ENCODE data around the gene MUC22.
"Not testable (repeated sequence)": the region's sequence is repeated elsewhere in the genome, so short reads cannot be mapped to it uniquely, and the experiment has no call there.

The MUC22 gene

DNA sequence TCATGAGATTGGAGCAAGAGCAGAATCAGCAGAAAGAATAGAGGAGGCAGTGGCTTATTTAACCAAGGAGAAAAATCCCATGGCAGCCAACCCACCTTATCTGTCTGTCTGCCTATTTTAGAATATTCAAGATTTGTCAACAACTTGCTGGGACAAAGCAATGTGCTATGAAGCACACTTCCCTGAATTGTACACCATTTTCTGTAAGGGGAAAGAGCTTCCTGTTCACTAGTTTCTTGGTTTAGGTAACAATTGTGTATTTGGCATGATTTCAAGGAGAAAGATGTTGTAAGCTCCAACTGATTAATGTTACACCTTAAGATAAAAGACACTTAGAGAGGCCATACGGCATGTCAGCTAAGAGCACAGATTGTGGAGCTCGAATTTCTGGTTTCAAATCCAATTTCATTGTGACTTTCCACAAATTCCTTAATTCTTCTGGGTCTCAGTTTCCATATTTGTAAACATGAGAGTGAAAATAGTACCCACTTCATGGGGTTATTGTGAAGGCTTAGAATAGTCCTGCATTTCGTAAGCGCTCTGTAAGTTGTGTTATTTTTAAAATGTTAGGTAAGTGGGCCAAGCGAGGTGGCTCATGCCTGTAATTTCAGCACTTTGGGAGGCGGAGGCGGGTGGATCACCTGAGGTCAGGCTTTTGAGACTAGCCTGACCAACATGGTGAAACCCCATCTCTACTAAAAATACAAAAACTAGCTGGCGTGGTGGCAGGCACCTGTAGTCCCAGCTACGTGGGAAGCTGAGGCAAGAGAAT is 4.8 kb upstream of the MUC22 start:
- Mint-ChIP-seq H3K27ac (no peak overlapping the region), H3K9me3 (no peaks in the 10 kb centered on the region), H3K36me3 (ENCODE audit: low read depth) (no peaks in the 10 kb centered on the region), H3K4me3 (no peak overlapping the region), H3K4me1 (ENCODE audit: low read depth) (peaks cover 12% of the 10 kb centered on the region), H3K27me3 (peaks cover 22% of the 10 kb centered on the region)
- intact Hi-C loops (cut with micrococcal nuclease): no loop called here

DNA sequence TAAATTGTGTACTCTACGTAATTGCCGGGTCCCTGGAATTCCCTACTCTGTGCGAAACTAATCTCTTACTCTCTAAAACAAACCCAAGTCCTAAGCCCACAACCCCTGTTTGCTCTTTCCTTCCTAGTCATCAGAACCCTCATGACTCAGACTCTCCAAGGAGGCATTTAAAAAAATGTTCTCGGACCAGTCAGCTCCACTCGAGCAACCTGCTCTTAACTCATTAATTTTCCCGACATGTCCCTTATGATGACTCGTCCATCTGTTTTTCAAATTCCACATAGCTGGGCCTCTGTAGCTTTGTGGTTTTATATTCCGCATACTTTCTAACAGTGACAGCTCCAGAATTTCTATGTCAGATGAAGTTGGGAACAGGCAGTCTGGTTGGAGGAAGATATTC is 2.6 kb upstream of the MUC22 start:
- H3K4me1 Mint-ChIP-seq (ENCODE audit: low read depth): peaks cover 15% of the 10 kb centered on the region
- H3K36me3 Mint-ChIP-seq (ENCODE audit: low read depth): no peaks in the 10 kb centered on the region
- intact Hi-C loops (cut with micrococcal nuclease): no loop called here
- H3K27ac Mint-ChIP-seq: no peak overlapping the region
- no peak overlapping the region for H3K4me3 Mint-ChIP-seq
- H3K27me3 Mint-ChIP-seq: peaks cover 27% of the 10 kb centered on the region
- no peaks in the 10 kb centered on the region for H3K9me3 Mint-ChIP-seq

DNA sequence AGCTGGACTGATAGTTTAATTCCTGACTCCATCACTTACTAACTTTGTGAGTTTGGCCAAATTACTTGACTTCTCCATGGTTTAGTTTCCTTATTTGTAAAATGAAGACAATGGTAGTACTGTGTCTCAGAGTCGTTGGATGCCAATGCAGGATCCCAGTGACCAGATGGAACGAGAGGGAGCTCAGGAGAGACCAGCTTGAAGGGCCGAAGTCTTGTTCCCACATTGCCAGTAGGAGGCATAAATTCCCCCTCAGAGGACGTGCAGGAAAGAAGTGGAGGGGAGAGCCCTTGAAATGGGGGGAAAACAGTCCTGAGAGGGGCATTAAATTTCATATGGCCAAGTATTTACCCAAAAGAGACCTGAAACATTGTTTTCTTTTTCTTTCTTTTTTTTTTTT is 2.1 kb upstream of the MUC22 start:
- intact Hi-C loops (cut with micrococcal nuclease): no loop called here
- peaks cover 31% of the 10 kb centered on the region for H3K27me3 Mint-ChIP-seq
- H3K4me3 Mint-ChIP-seq: no peak overlapping the region
- peaks cover 15% of the 10 kb centered on the region for H3K4me1 Mint-ChIP-seq (ENCODE audit: low read depth)
- no peaks in the 10 kb centered on the region for H3K36me3 Mint-ChIP-seq (ENCODE audit: low read depth)
- no peak overlapping the region for H3K27ac Mint-ChIP-seq
- no peaks in the 10 kb centered on the region for H3K9me3 Mint-ChIP-seq

DNA sequence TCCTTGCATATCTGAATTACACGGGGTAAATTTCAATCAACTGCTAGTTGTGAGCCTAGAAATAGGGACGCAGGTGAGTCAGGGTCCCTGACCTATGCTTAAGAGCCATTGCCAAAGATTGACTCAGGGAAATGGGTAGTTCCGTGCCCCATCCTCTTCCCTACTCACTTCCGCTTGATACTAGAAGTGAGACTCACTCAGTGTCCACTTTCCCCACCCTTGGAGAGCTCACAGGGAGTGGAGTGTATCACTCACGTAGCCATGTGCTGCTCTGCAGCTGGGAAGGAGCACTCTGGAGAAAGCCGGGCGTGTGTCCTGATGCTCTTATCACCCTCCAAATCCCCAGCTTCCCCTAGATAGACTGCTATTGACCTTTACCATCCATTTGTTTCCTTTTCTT is 543 bp upstream of the MUC22 start:
- peaks cover 13% of the 10 kb centered on the region for H3K4me1 Mint-ChIP-seq (ENCODE audit: low read depth)

DNA sequence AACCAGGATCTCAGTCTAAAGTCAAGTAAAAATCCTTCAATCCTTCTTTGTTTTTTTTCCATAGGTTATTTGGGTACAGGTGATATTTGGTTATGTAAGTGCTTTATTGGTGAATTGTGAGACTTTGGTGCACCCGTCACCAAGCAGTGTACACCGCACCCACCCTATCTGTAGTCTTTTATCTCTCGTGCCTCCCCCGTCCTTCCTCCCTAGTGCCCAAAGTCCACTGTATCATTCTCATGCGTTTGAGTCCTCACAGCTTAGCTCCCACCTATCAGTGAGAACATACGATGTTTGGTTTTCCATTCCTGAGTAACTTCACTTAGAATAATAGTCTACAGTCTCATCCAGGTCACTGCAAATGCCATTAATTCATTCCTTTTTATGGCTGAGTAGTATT is 879 bp downstream of the MUC22 start:
- Mint-ChIP-seq H3K9me3 (no peaks in the 10 kb centered on the region), H3K27me3 (peaks cover 44% of the 10 kb centered on the region), H3K27ac (no peak overlapping the region), H3K36me3 (ENCODE audit: low read depth) (no peaks in the 10 kb centered on the region), H3K4me1 (ENCODE audit: low read depth) (peaks cover 8% of the 10 kb centered on the region), H3K4me3 (no peak overlapping the region)
- intact Hi-C loops (cut with micrococcal nuclease): no loop called here

More for the DNA sequence above, 543 bp upstream of the MUC22 start:
- Mint-ChIP-seq H3K36me3 (ENCODE audit: low read depth) (no peaks in the 10 kb centered on the region), H3K9me3 (no peaks in the 10 kb centered on the region), H3K4me3 (no peak overlapping the region), H3K27me3 (peaks cover 44% of the 10 kb centered on the region), H3K27ac (no peak overlapping the region)
- intact Hi-C loops (cut with micrococcal nuclease): no loop called here

DNA sequence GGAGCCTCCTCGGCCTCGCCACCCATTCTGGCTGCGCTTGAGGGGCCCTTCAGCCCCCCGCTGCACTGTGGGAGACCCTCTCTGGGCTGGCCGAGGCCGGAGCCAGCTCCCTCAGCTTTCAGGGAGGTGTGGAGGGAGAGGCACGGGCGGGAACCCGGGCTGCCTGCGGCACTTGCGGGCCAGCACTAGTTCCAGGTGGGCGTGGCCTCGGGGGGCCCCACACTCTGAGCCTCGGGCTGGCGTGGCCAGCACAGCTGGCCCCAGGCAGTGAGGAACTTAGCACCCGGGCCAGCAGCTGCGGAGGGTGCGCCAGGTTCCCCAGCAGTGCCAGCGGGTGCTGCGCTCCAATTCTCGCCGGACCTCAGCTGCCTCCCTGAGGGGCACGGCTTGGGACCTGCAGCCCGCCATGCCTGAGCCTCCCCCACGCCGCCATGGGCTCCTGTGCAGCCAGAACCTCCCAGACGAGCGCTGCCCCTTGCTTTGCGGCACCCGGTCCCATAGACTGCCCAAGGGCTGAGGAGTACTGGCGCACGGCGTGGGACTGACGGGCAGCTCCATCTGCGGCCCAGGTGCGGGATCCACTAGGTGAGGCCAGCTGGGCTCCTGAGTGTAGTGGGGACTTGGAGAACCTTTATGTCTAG is 6.5 kb downstream of the MUC22 start:
- H3K27ac Mint-ChIP-seq: no peak overlapping the region

DNA sequence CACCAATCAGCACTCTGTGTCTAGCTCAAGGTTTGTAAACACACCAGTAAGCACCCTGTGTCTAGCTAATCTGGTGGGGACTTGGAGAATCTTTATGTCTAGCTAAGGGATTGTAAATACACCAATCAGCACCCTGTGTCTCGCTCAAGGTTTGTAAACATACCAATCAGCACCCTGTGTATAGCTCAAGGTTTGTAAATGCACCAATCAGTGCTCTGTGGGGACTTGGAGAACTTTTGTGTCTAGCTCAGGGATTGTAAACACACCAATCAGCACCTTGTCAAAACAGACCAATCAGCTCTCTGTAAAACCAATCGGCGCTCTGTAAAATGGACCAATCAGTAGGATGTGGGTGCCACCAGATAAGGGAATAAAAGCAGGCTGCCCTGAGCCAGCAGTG is 7.2 kb downstream of the MUC22 start:
- H3K4me1 Mint-ChIP-seq (ENCODE audit: low read depth); H3K27ac Mint-ChIP-seq; intact Hi-C loops (cut with micrococcal nuclease); H3K4me3 Mint-ChIP-seq; H3K36me3 Mint-ChIP-seq (ENCODE audit: low read depth); H3K9me3 Mint-ChIP-seq: not testable (repeated sequence)
- H3K27me3 Mint-ChIP-seq: peaks cover 44% of the 10 kb centered on the region

More for the DNA sequence above, 6.5 kb downstream of the MUC22 start:
- no peak overlapping the region for H3K4me3 Mint-ChIP-seq
- H3K36me3 Mint-ChIP-seq (ENCODE audit: low read depth): no peaks in the 10 kb centered on the region
- no peaks in the 10 kb centered on the region for H3K9me3 Mint-ChIP-seq
- H3K4me1 Mint-ChIP-seq (ENCODE audit: low read depth): peaks cover 8% of the 10 kb centered on the region
- intact Hi-C loops (cut with micrococcal nuclease): no loop called here
- peaks cover 48% of the 10 kb centered on the region for H3K27me3 Mint-ChIP-seq

DNA sequence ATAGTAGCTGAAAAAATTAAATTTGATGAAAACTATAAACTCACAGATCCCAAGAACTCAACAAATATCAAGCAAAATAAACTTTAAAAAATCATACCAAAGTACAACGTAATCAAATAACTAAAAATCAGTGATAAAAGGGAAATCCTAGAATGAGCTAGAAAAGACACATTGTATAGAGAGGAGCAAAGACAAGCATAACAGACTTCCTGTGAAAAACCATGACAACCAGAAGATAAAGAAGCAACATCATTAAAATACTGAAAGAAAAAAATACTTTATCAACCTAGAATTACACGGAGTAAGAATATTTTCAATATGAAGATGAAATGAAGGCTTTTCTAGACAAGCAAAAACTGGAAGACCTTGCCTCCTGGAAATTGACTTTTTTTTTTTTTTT is 9.8 kb downstream of the MUC22 start:
- Mint-ChIP-seq H3K9me3 (no peaks in the 10 kb centered on the region), H3K27me3 (peaks cover 36% of the 10 kb centered on the region), H3K27ac (no peak overlapping the region), H3K4me3 (no peak overlapping the region), H3K4me1 (ENCODE audit: low read depth) (peaks cover 8% of the 10 kb centered on the region), H3K36me3 (ENCODE audit: low read depth) (no peaks in the 10 kb centered on the region)
- intact Hi-C loops (cut with micrococcal nuclease): no loop called here

DNA sequence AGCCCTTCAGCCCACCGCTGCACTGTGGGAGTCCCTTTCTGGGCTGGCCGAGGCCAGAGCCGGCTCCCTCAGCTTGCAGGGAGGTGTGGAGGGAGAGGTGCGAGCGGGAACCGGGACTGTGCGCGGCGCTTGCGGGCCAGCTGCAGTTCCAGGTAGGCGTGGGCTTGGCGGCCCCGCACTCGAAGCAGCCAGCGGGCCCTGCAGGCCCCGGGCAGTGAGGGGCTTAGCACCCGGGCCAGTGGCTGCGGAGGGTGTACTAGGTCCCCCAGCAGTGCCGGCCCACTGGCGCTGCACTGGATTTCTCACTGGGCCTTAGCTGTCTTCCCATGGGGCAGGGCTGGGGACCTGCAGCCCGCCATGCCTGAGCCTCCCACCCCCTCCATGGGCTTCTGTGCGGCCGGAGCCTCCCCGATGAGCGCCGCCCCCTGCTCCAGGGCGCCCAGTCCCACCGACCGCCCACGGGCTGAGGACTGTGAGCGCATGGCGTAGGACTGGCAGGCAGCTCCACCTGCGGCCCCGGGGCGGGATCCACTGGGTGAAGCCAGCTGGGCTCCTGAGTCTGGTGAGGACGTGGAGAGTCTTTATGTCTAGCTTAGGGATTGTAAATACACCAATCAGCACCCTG is 10.5 kb downstream of the MUC22 start:
- intact Hi-C loops (cut with micrococcal nuclease); H3K27ac Mint-ChIP-seq; H3K9me3 Mint-ChIP-seq; H3K36me3 Mint-ChIP-seq (ENCODE audit: low read depth); H3K4me1 Mint-ChIP-seq (ENCODE audit: low read depth); H3K4me3 Mint-ChIP-seq: not testable (repeated sequence)
- peaks cover 38% of the 10 kb centered on the region for H3K27me3 Mint-ChIP-seq

DNA sequence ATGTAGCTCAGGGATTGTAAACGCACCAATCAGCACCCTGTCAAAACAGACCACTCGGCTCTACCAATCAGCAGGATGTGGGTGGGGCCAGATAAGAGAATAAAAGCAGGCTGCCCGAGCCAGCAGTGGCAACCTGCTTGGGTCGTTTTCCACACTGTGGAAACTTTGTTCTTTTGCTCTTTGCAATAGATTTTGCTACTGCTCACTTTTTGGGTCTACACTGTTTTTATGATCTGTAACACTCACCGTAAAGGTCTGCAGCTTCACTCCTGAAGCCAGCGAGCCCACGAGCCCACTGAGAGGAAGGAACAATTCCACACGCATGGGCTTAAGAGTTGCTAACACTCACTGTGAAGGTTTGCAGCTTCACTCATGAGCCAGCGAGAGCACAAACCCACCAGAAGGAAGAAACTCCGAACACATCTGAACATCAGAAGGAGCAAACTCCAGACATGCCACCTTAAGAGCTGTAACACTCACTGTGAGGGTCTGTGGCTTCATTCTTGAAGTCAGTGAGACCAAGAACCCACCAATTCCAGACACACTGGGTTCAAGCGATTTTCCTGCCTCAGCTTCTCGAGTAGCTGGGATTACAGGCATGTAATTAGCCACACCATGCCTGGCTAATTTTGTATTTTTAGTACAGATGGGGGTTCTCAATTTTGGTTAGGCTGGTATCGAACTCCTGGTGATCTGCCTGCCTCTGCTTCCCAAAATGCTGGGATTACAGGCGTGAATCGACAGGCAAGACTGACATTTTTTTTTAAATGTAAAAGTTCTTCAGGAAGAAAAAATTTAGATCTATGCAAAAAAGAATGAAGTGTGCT is 11.6 kb downstream of the MUC22 start:
- H3K4me1 Mint-ChIP-seq (ENCODE audit: low read depth); H3K4me3 Mint-ChIP-seq; intact Hi-C loops (cut with micrococcal nuclease); H3K9me3 Mint-ChIP-seq; H3K27ac Mint-ChIP-seq; H3K36me3 Mint-ChIP-seq (ENCODE audit: low read depth): not testable (repeated sequence)
- H3K27me3 Mint-ChIP-seq: peaks cover 36% of the 10 kb centered on the region

DNA sequence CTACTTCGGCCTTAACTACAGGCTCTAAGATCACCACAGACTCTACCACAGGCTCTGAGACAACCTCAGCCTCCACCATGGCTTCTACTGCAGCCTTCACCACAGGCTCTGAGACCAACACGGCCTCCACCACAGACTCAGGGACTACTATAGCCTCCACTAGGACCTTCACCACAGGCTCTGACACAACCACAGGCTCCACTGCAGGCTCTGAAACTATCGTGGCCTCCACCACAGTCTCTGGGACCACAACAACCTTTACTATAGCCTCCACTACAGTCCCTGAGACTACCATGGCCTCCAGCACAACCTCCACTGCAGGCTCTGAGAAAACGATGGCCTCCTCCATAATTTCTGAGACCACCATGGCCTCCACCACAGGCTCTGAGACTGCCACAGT is 15.3 kb downstream of the MUC22 start:
- H3K9me3 Mint-ChIP-seq: no peaks in the 10 kb centered on the region
- intact Hi-C loops (cut with micrococcal nuclease): no loop called here
- no peaks in the 10 kb centered on the region for H3K36me3 Mint-ChIP-seq (ENCODE audit: low read depth)
- no peak overlapping the region for H3K4me3 Mint-ChIP-seq
- no peaks in the 10 kb centered on the region for H3K4me1 Mint-ChIP-seq (ENCODE audit: low read depth)
- peaks cover 24% of the 10 kb centered on the region for H3K27me3 Mint-ChIP-seq
- no peak overlapping the region for H3K27ac Mint-ChIP-seq

DNA sequence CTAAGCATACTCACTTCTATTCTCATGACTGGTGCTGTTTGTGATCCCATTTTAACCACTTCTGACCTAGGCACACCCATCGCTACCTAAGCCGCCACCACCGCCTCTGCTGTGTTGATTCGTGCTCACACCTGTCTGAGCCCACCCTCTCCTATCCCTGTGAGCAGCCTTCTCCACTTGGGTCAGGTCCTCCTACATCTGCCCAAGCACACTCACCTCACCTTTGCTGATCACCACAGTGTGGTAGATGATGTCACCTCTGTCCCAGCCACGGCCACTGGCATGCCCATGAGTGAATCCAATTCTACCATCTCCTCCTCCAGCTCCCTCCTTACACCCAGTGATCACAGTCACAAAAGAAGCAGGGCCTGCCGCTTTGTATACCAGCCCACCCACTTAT is 20.8 kb downstream of the MUC22 start:
- H3K36me3 Mint-ChIP-seq (ENCODE audit: low read depth): no peaks in the 10 kb centered on the region

DNA sequence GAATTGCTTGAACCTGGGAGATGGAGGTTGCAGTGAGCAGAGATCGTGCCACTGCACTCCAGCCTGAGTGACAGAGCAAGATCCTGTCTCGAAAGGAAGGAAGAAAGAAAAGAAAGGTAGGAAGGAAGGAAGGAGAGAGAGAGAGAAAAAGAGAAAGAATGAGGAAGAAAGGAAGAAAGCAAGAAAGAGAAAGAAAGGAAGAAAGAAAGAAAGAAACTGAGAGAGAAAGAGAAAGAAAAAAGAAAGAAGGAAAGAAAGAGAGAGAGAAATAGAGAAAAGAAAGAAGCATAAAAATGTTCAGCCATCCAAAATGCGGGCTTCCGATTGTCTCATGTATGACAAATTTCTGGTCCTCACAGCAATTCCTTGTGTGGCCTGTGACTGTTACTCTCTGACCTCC is 22.8 kb downstream of the MUC22 start:
- Mint-ChIP-seq H3K9me3 (no peaks in the 10 kb centered on the region), H3K27ac (no peak overlapping the region), H3K36me3 (ENCODE audit: low read depth) (no peaks in the 10 kb centered on the region), H3K4me1 (ENCODE audit: low read depth) (no peaks in the 10 kb centered on the region), H3K4me3 (no peak overlapping the region), H3K27me3 (peaks cover 38% of the 10 kb centered on the region)
- intact Hi-C loops (cut with micrococcal nuclease): no loop called here

More for the DNA sequence above, 20.8 kb downstream of the MUC22 start:
- H3K27ac Mint-ChIP-seq: no peak overlapping the region
- intact Hi-C loops (cut with micrococcal nuclease): no loop called here
- H3K9me3 Mint-ChIP-seq: no peaks in the 10 kb centered on the region
- H3K4me1 Mint-ChIP-seq (ENCODE audit: low read depth): no peaks in the 10 kb centered on the region
- H3K4me3 Mint-ChIP-seq: no peak overlapping the region
- H3K27me3 Mint-ChIP-seq: peaks cover 28% of the 10 kb centered on the region
